H9 (cell line): ENCODE measurements around the gene PGLYRP2. TPM values are rescaled to one million over a fixed set of nuclear protein-coding genes. Genes with fewer than 3 reads are reported as not detected.
A peak's percentile ranks its signal among the peaks of the same experiment; 100 is the strongest.

Experiments used
- DNase-seq: peaks from one replicate; pipeline ENCODE4 v3.0.0-alpha.2; 2017
- H2AFZ ChIP-seq: one replicate; pipeline ENCODE4 v1.6.1; 2013; ENCODE audit warnings: mild to moderate bottlenecking, low read length, control low read depth, moderate library complexity
- H2AK5ac ChIP-seq: 2 replicates; pipeline ENCODE4 v1.6.1; 2013; ENCODE audit warnings: low read length, control low read depth, mixed read lengths; ENCODE audit not compliant: insufficient read length
- H2BK120ac ChIP-seq: one replicate; pipeline ENCODE4 v1.6.1; 2013; ENCODE audit warnings: low read depth, mild to moderate bottlenecking, low read length, control low read depth, inconsistent platforms; ENCODE audit not compliant: poor library complexity, severe bottlenecking
- H2BK12ac ChIP-seq: 2 replicates; pipeline ENCODE4 v1.6.1; 2013; ENCODE audit warnings: low read length, control low read depth, mixed read lengths, low read depth; ENCODE audit not compliant: insufficient read length
- H2BK15ac ChIP-seq: 2 replicates; pipeline ENCODE4 v1.6.1; 2013; ENCODE audit warnings: low read depth, low read length, control low read depth
- H2BK20ac ChIP-seq: one replicate; pipeline ENCODE4 v1.6.1; 2013; ENCODE audit warnings: low read depth, mild to moderate bottlenecking, low read length, control low read depth, inconsistent platforms; ENCODE audit not compliant: poor library complexity, severe bottlenecking
- H2BK5ac ChIP-seq: 2 replicates; pipeline ENCODE4 v1.6.1; 2013; ENCODE audit warnings: low read length, control low read depth, mixed read lengths; ENCODE audit not compliant: insufficient read length
- H3K14ac ChIP-seq: 2 replicates; pipeline ENCODE4 v1.6.1; 2013; ENCODE audit warnings: low read length, control low read depth; ENCODE audit not compliant: insufficient read depth
- H3K18ac ChIP-seq: 2 replicates; pipeline ENCODE4 v1.6.1; 2013; ENCODE audit warnings: low read depth, mild to moderate bottlenecking, mixed read lengths, low read length, control low read depth; ENCODE audit not compliant: insufficient read length
- H3K23ac ChIP-seq: 2 replicates; pipeline ENCODE4 v1.6.1; 2013; ENCODE audit warnings: low read length, control low read depth, mixed read lengths, low read depth; ENCODE audit not compliant: insufficient read length
- H3K23me2 ChIP-seq: 2 replicates; pipeline ENCODE4 v1.6.1; 2013; ENCODE audit warnings: low read depth, mild to moderate bottlenecking, mixed read lengths, low read length, control low read depth; ENCODE audit not compliant: insufficient read length, poor library complexity, severe bottlenecking
- H3K27ac ChIP-seq: 2 replicates; pipeline ENCODE4 v1.5.1; 2013; ENCODE audit warnings: low read length, control low read depth, mixed read lengths, low read depth; ENCODE audit not compliant: insufficient read length
- H3K27me3 ChIP-seq: 2 replicates; pipeline ENCODE4 v1.6.1; 2013; ENCODE audit warnings: low read length, control low read depth, inconsistent platforms; ENCODE audit not compliant: insufficient read depth
- H3K4ac ChIP-seq: 2 replicates; pipeline ENCODE4 v1.6.1; 2013; ENCODE audit warnings: low read depth, mild to moderate bottlenecking, control low read depth, inconsistent platforms, low read length, moderate library complexity
- H3K4me1 ChIP-seq: 2 replicates; pipeline ENCODE4 v1.6.1; 2013; ENCODE audit warnings: low read length, control low read depth, inconsistent platforms; ENCODE audit not compliant: insufficient read depth
- H3K4me2 ChIP-seq: 2 replicates; pipeline ENCODE4 v1.6.1; 2013; ENCODE audit warnings: low read length, control low read depth, mixed read lengths; ENCODE audit not compliant: insufficient read length, insufficient read depth
- H3K56ac ChIP-seq: 2 replicates; pipeline ENCODE4 v1.6.1; 2013; ENCODE audit warnings: low read depth, mild to moderate bottlenecking, mixed read lengths, low read length, control low read depth; ENCODE audit not compliant: insufficient read length
- H3K79me1 ChIP-seq: 2 replicates; pipeline ENCODE4 v1.6.1; 2013; ENCODE audit warnings: low read depth, mild to moderate bottlenecking, moderate library complexity, low read length, control low read depth, inconsistent platforms; ENCODE audit not compliant: insufficient read depth, poor library complexity, severe bottlenecking
- H3K79me2 ChIP-seq: 2 replicates; pipeline ENCODE4 v1.6.1; 2013; ENCODE audit warnings: low read length, control low read depth, inconsistent platforms; ENCODE audit not compliant: insufficient read depth
- H3K9ac ChIP-seq: 2 replicates; pipeline ENCODE4 v1.6.1; 2013; ENCODE audit warnings: low read length, control low read depth, mixed read lengths; ENCODE audit not compliant: insufficient read length; ENCODE audit errors: extremely low read depth
- H3K9me3 ChIP-seq: one replicate; pipeline ENCODE4 v1.6.1; 2013; ENCODE audit warnings: low read depth, low read length, inconsistent platforms; ENCODE audit not compliant: control insufficient read depth
- H3T11ph ChIP-seq: one replicate; pipeline ENCODE4 v1.6.1; 2013; ENCODE audit warnings: mild to moderate bottlenecking, low read length, control low read depth, inconsistent platforms
- H4K20me1 ChIP-seq: one replicate; pipeline ENCODE4 v1.6.1; 2013; ENCODE audit not compliant: control insufficient read depth, insufficient read length, insufficient read depth
- H4K5ac ChIP-seq: 2 replicates; pipeline ENCODE4 v1.6.1; 2013; ENCODE audit warnings: low read depth, mild to moderate bottlenecking, mixed read lengths, low read length, control low read depth; ENCODE audit not compliant: insufficient read length
- H4K8ac ChIP-seq: replicated peaks from 2 replicates; pipeline ENCODE4 v1.6.1; 2013; ENCODE audit warnings: low read length, control low read depth, mixed read lengths, low read depth; ENCODE audit not compliant: insufficient read length
- H4K91ac ChIP-seq: 2 replicates; pipeline ENCODE4 v1.6.1; 2013; ENCODE audit warnings: low read depth, mild to moderate bottlenecking, moderate library complexity, mixed read lengths, low read length, control low read depth; ENCODE audit not compliant: insufficient read length
- H3K27ac Mint-ChIP-seq, 3 experiments: 2 replicates in 2 of 3; 3 replicates in 1 of 3; pipeline ENCODE4 v1.8.0; 2020 to 2021; ENCODE audit warnings: mixed read lengths in 3 of 3, mild to moderate bottlenecking in 1 of 3, moderate library complexity in 1 of 3
- H3K27me3 Mint-ChIP-seq: 2 replicates; pipeline ENCODE4 v1.8.0; 2021; ENCODE audit warnings: low read depth, mild to moderate bottlenecking, moderate library complexity, mixed read lengths
- H3K36me3 Mint-ChIP-seq, 3 experiments: 2 replicates in 2 of 3; 3 replicates in 1 of 3; pipeline ENCODE4 v1.8.0; 2020 to 2021; ENCODE audit warnings: low read depth in 3 of 3, mixed read lengths in 3 of 3; ENCODE audit not compliant: insufficient read depth in 1 of 3
- H3K4me1 Mint-ChIP-seq, 2 experiments: 2 replicates each; pipeline ENCODE4 v1.8.0; 2020; ENCODE audit warnings: mixed read lengths in 2 of 2
- H3K4me3 Mint-ChIP-seq, 2 experiments: 2 replicates in 1 of 2; 3 replicates in 1 of 2; pipeline ENCODE4 v1.8.0; 2020 to 2021; ENCODE audit warnings: mild to moderate bottlenecking in 2 of 2, mixed read lengths in 2 of 2, moderate library complexity in 1 of 2
- H3K9me3 Mint-ChIP-seq, 2 experiments: 2 replicates in 1 of 2; 3 replicates in 1 of 2; pipeline ENCODE4 v1.8.0; 2020; ENCODE audit warnings: mild to moderate bottlenecking in 2 of 2, mixed read lengths in 2 of 2, moderate library complexity in 1 of 2
- CTCF ChIP-seq: fragments of 200-600 bp; sonication (generic); conservative IDR thresholded peaks from 3 replicates; pipeline ENCODE4 v1.8.0; 2021; ENCODE audit warnings: antibody characterized with exemption, mild to moderate bottlenecking
- WGBS: extraction: QIAGEN DNeasy Blood & Tissue Kit; methylation state at CpG from one replicate; pipeline ENCODE4 v1.1.7; 2013; ENCODE audit warnings: missing lambda C conversion rate, low lambda C conversion rate, mixed read lengths; ENCODE audit not compliant: insufficient read length; ENCODE audit errors: extremely low coverage; 5-methylcytosine and 5-hydroxymethylcytosine counted together
- total RNA-seq: library from RNA; stranded (reverse); gene quantifications from 2 replicates; pipeline ENCODE4 v1.2.1, GENCODE V29; 2021

Gene PGLYRP2
- total RNA-seq, 1 experiment from 2014 or later = not detected

DNA sequence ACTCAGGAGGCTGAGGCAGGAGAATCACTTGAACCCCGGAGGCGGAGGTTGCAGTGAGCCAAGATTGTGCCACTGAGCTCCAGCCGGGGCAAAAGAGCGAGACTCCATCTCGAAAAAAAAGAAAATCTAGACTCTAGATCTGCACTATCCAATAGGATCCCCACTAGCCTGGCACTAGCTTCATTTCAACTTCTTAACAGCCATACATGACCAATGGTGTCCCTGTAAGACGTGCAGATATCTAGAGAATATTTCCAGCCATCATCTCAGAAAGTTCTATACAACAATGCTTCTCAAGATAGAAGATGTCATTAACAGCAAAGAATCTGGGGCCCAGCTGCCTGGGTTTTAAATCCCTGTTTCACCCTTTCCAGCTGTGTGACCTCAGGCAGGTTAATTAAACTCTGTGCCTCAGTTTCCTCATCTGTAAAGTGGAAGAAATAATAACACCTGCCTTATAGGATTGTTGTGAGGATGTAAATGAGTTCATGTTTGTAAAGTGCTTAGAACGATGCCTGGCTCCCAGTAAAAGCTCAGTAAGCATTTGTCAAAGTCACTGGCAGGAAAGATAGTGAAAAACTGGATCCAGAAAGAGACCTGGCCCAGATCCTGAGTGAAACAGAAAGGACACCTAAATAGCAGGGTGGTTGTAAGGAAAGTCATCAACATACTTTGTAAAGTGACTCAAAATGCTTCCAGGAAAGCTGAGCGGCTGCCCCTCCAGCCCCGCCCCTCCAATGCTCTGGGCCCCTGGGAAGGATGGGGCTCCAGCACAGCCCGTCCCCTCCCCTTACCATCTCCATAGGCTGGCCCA is 43.1 kb downstream of the PGLYRP2 start:
- Mint-ChIP-seq H3K9me3 (no peaks in the 10 kb centered on the region; a peak in 1 of 5 replicates), H3K36me3 (peaks cover 0 to 5% (median 0%) of the 10 kb centered on the region in 3 experiments; a peak in 1 of 7 replicates), H3K4me1 (peaks cover 12 to 14% of the 10 kb centered on the region in 2 experiments), H3K27ac (no peak overlapping the region), H3K27me3 (no peaks in the 10 kb centered on the region), H3K4me3 (no peak overlapping the region)
- no peak overlapping the region for H3K18ac ChIP-seq
- H3K56ac ChIP-seq = no peak overlapping the region
- H3K23ac ChIP-seq = no peak overlapping the region
- TF ChIP-seq CTCF = no peak
- H3K9me3 ChIP-seq = no peaks in the 10 kb centered on the region
- no peaks in the 10 kb centered on the region for H4K20me1 ChIP-seq
- H4K91ac ChIP-seq = no peak overlapping the region
- peak; percentile 46 for DNase-seq
- no peak overlapping the region for H2BK15ac ChIP-seq
- H2AK5ac ChIP-seq = no peak overlapping the region
- no peak overlapping the region for H2BK5ac ChIP-seq
- H4K5ac ChIP-seq = no peak overlapping the region
- no peak overlapping the region for H2BK20ac ChIP-seq
- H4K8ac ChIP-seq = no peak overlapping the region
- no peak overlapping the region for H3K27ac ChIP-seq
- WGBS = no CpG with 5 or more reads among the region's 10 CpGs
- peaks cover 2% of the 10 kb centered on the region; the same call in 1 of the 2 replicates for H3K79me2 ChIP-seq
- H2BK12ac ChIP-seq = no peak overlapping the region
- no peak overlapping the region for H3T11ph ChIP-seq
- H3K4me1 ChIP-seq = no peaks in the 10 kb centered on the region; the same call in 1 of the 2 replicates
- no peak overlapping the region for H2BK120ac ChIP-seq
- H3K9ac ChIP-seq = no peak overlapping the region
- H3K4me2 ChIP-seq = no peak overlapping the region
- H3K14ac ChIP-seq = no peak overlapping the region
- H3K4ac ChIP-seq = no peak overlapping the region
- H2AFZ ChIP-seq = no peak overlapping the region
- no peaks in the 10 kb centered on the region for H3K79me1 ChIP-seq
- H3K23me2 ChIP-seq = peaks cover 15% of the 10 kb centered on the region
- no peaks in the 10 kb centered on the region for H3K27me3 ChIP-seq
